Osteocyte (in vitro differentiated cells): ENCODE results near the gene THSD4. TPM values are rescaled to one million over a fixed set of nuclear protein-coding genes. Genes with fewer than 3 reads are reported as not detected.
A peak's percentile ranks its signal among the peaks of the same experiment; 100 is the strongest.

ENCODE experiments used
- DNase-seq: peaks from one replicate; pipeline ENCODE4 v3.0.0; 2021; ENCODE audit warnings: mixed read lengths; ENCODE audit not compliant: unreplicated experiment; ENCODE audit errors: extremely low spot score
- H3K27ac Mint-ChIP-seq: one replicate; pipeline ENCODE4 v1.8.0; 2021; ENCODE audit warnings: mild to moderate bottlenecking, mixed read lengths; ENCODE audit not compliant: unreplicated experiment
- H3K27me3 Mint-ChIP-seq: one replicate; pipeline ENCODE4 v1.8.0; 2021; ENCODE audit warnings: mixed read lengths; ENCODE audit not compliant: unreplicated experiment
- H3K36me3 Mint-ChIP-seq: one replicate; pipeline ENCODE4 v1.8.0; 2021; ENCODE audit warnings: mixed read lengths; ENCODE audit not compliant: unreplicated experiment
- H3K4me1 Mint-ChIP-seq: one replicate; pipeline ENCODE4 v1.8.0; 2021; ENCODE audit warnings: mixed read lengths; ENCODE audit not compliant: unreplicated experiment
- H3K4me3 Mint-ChIP-seq: one replicate; pipeline ENCODE4 v1.8.0; 2021; ENCODE audit warnings: mild to moderate bottlenecking, moderate library complexity, mixed read lengths; ENCODE audit not compliant: unreplicated experiment
- H3K9me3 Mint-ChIP-seq: one replicate; pipeline ENCODE4 v1.8.0; 2021; ENCODE audit warnings: mixed read lengths; ENCODE audit not compliant: unreplicated experiment
- total RNA-seq: library from RNA; stranded (reverse); gene quantifications from 2 replicates; pipeline ENCODE4 v1.2.1, GENCODE V29; 2021
- TF ChIP-seq, protein P1 (sequence below): fragments of 200-600 bp; sonication (generic); IDR thresholded peaks from 2 replicates; pipeline ENCODE4 v1.5.0; 2021; ENCODE audit warnings: antibody characterized with exemption, mild to moderate bottlenecking, moderate library complexity

The THSD4 gene
- total RNA-seq, 1 donor from 2014 or later: 5.7 TPM

DNA sequence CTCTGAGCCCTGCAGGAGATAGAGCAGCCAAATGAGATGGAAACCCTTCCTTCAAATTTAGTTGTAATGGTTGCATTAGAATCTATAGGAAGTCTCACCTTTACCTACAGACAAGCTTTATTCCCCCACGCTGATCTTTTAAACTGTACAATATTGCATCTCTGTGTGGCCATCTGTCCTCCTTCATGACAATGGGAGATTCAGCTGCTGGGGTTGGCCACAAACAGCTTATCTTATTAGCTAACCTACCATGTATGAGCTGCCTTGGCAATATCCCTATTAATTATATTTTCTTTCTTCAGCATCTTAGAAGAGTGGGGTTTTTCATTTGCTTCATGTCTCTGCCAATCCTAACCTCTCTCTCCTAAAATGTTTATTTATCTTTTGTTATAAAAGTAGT lies 456.4 kb downstream of the THSD4 start:
- Mint-ChIP-seq H3K27me3 (peaks cover 33% of the 10 kb centered on the region), H3K36me3 (no peaks in the 10 kb centered on the region), H3K4me1 (peaks cover 19% of the 10 kb centered on the region), H3K27ac (no peak overlapping the region), H3K9me3 (no peaks in the 10 kb centered on the region), H3K4me3 (no peak overlapping the region)
- TF ChIP-seq, protein P1, sequence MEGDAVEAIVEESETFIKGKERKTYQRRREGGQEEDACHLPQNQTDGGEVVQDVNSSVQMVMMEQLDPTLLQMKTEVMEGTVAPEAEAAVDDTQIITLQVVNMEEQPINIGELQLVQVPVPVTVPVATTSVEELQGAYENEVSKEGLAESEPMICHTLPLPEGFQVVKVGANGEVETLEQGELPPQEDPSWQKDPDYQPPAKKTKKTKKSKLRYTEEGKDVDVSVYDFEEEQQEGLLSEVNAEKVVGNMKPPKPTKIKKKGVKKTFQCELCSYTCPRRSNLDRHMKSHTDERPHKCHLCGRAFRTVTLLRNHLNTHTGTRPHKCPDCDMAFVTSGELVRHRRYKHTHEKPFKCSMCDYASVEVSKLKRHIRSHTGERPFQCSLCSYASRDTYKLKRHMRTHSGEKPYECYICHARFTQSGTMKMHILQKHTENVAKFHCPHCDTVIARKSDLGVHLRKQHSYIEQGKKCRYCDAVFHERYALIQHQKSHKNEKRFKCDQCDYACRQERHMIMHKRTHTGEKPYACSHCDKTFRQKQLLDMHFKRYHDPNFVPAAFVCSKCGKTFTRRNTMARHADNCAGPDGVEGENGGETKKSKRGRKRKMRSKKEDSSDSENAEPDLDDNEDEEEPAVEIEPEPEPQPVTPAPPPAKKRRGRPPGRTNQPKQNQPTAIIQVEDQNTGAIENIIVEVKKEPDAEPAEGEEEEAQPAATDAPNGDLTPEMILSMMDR: no peak
- DNase-seq: no peak

DNA sequence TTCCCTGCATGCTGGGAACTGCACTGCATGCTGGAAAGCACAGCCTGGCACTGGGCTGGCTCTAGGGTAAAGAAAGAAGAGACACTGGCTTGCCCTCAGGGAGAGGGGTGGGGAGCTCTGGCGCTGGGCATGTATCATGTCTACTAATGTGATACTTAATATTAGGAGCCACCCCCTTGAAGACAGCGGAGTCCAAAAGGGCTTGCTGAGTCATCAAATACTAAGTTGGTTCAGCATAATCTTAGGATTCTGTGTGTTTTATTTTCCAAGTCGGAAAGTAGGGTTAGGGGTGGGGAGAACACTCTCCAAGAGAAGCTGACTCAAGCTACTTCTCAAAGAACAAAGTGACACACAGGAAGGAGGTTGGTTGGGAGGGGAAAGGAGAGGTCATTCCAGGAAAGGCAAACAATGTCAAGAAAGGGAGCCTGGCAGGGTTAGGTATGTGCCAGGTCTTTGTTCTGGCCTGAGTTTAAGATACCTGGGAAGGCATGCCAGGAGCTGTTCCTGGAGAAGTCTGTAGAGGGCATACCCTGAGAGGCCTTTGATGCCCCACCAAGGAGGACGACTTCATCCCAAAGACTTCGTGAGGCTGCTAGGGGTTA lies 457.3 kb downstream of the THSD4 start:
- no peak for DNase-seq
- no peaks in the 10 kb centered on the region for H3K36me3 Mint-ChIP-seq
- H3K27ac Mint-ChIP-seq: no peak overlapping the region

DNA sequence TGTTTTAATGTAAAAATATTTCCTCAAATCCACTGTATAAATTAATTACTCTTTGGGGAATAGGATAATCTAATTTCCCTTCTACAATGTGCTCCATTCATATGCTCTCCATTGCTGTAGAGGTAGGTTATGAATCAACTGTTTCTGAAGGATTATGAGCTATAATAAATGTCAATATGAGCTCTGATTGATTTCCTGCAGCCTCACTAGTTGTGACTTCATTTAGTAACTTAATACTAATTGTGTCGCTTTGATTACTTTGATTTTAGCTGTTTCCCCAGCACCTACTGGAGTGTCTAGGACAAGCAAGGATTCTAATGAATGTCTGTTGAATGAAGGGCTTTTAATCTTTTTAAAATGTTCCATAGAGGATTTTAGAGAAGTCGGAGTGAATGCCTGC lies 458.3 kb downstream of the THSD4 start:
- H3K36me3 Mint-ChIP-seq: no peaks in the 10 kb centered on the region
- no peak for DNase-seq
- TF ChIP-seq, protein P1: no peak
- H3K27ac Mint-ChIP-seq: no peak overlapping the region
- H3K4me1 Mint-ChIP-seq: peaks cover 19% of the 10 kb centered on the region
- H3K9me3 Mint-ChIP-seq: no peaks in the 10 kb centered on the region
- H3K4me3 Mint-ChIP-seq: no peak overlapping the region
- H3K27me3 Mint-ChIP-seq: peaks cover 33% of the 10 kb centered on the region

More for the DNA sequence above, 457.3 kb downstream of the THSD4 start:
- H3K4me1 Mint-ChIP-seq: peaks cover 19% of the 10 kb centered on the region
- no peak overlapping the region for H3K4me3 Mint-ChIP-seq
- TF ChIP-seq, protein P1: no peak
- H3K9me3 Mint-ChIP-seq: no peaks in the 10 kb centered on the region
- H3K27me3 Mint-ChIP-seq: peaks cover 33% of the 10 kb centered on the region

DNA sequence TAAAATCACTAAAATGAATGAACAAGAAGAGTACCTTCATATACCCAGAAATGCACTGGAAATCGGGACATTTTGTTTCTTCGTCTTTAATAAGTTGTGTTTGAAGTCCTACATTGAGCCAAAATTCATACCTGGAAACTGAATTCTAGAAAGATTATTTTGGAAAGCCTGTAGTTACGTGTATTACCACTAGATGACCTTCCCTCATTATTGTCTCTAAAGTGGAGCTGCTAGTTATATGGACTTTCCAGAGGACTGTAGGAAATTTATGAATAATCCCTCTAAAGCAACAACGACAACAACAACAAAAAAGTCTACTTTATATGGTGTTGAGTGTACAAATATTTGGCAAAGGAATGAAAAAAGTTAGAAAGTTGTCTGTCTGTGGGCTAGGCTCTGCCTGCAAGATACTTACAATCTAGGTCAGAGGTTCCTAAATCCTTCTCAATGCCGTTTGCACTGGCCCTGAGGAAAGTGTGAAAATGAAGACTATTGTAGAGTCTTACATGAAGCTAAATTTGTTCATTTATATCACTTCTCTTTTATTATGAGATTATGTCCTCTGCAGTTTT lies 460.3 kb downstream of the THSD4 start:
- H3K27ac Mint-ChIP-seq: no peak overlapping the region
- no peak for DNase-seq
- no peak overlapping the region for H3K4me3 Mint-ChIP-seq
- H3K9me3 Mint-ChIP-seq: no peaks in the 10 kb centered on the region
- TF ChIP-seq, protein P1: peak; percentile 59
- H3K4me1 Mint-ChIP-seq: peaks cover 13% of the 10 kb centered on the region
- no peaks in the 10 kb centered on the region for H3K36me3 Mint-ChIP-seq
- H3K27me3 Mint-ChIP-seq: peaks cover 28% of the 10 kb centered on the region

DNA sequence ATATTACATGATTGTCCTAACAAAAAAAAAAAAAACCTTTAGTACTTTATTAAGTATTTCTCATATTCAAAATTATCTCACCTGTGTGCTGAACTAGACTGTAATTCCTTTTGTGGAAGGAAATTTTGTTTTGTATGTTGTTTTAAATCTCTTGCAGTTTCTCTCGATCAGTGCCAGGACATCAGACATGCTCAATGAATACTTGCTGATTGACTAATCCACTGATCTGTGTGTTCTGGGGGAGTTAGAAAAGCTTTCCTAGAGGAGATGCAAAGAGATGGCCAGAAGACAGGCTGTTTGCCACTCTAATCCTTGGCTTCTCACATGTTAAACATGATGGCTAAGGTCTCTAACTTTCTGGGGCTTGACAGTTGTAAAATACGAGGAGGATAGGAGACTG lies 461.8 kb downstream of the THSD4 start:
- no peak for DNase-seq
- no peak overlapping the region for H3K27ac Mint-ChIP-seq
- peaks cover 3% of the 10 kb centered on the region for H3K9me3 Mint-ChIP-seq
- TF ChIP-seq, protein P1: no peak
- no peak overlapping the region for H3K4me3 Mint-ChIP-seq
- peaks cover 34% of the 10 kb centered on the region for H3K27me3 Mint-ChIP-seq
- peaks cover 5% of the 10 kb centered on the region for H3K36me3 Mint-ChIP-seq
- H3K4me1 Mint-ChIP-seq: peaks cover 10% of the 10 kb centered on the region
